Measurements from ENCODE around the gene CA7. TPM values are rescaled to one million over a fixed set of nuclear protein-coding genes. Genes with fewer than 3 reads are reported as not detected.
A peak's percentile ranks its signal among the peaks of the same experiment; 100 is the strongest.

CA7 gene
- not detected in 2 replicates for total RNA-seq

DNA sequence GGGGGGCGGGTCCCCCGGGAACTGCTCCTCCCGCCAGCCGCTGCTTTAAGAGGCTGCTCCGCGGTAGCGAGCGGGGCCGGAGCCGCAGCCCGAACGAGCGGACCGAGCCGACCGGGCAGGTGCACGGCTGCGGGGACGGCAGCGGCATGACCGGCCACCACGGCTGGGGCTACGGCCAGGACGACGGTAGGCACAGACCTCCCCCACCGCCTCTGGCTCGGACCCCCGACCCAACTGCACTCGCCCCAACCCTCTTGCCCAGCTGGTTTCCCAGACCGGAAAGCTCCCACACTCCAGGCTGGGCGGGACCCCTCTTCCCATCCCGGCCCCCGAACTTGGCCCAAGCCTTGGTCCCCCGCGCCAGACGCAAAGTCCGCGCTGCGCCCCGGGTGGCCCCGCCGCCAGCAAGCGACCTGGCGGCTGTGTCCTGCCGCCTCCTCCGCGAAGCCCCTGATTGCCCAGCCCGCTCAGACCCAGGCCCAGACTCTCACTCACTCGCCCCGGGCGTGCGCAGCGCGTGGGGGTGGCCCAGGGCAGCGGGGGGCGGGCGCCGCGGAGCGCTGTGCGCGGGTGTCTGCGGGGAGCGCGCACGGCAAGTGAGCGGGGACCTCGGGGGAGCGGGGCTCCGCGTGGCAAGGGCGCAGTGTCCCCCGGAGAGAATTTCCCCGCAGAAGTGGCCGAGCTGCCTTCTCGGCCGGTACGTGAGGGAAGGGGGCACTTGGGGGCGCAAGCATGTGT lies at the start of gene CA7:
Gene CA7, plus strand, starts transcription at position 73 of the 738 bp plus-strand sequence. Its CDS starts 74 bp downstream, at position 147.
- H3K4me3 ChIP-seq (ENCODE audit: low read depth, low read length): peak within 1 kb of the TSS; percentile 35
- peaks cover 35% of the 10 kb centered on the region for H3K27me3 ChIP-seq (ENCODE audit: control insufficient read depth, insufficient read depth, low read length)
- no peak for DNase-seq (ENCODE audit: low read depth)
- H3K36me3 ChIP-seq (ENCODE audit: control insufficient read depth, insufficient read depth, low read length): no peaks in the 10 kb centered on the region
- TF ChIP-seq, protein P1, sequence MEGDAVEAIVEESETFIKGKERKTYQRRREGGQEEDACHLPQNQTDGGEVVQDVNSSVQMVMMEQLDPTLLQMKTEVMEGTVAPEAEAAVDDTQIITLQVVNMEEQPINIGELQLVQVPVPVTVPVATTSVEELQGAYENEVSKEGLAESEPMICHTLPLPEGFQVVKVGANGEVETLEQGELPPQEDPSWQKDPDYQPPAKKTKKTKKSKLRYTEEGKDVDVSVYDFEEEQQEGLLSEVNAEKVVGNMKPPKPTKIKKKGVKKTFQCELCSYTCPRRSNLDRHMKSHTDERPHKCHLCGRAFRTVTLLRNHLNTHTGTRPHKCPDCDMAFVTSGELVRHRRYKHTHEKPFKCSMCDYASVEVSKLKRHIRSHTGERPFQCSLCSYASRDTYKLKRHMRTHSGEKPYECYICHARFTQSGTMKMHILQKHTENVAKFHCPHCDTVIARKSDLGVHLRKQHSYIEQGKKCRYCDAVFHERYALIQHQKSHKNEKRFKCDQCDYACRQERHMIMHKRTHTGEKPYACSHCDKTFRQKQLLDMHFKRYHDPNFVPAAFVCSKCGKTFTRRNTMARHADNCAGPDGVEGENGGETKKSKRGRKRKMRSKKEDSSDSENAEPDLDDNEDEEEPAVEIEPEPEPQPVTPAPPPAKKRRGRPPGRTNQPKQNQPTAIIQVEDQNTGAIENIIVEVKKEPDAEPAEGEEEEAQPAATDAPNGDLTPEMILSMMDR (IDR thresholded peaks at IDR 0.05; ENCODE audit: insufficient read depth, low read length, poor library complexity, severe bottlenecking): no peak

DNA sequence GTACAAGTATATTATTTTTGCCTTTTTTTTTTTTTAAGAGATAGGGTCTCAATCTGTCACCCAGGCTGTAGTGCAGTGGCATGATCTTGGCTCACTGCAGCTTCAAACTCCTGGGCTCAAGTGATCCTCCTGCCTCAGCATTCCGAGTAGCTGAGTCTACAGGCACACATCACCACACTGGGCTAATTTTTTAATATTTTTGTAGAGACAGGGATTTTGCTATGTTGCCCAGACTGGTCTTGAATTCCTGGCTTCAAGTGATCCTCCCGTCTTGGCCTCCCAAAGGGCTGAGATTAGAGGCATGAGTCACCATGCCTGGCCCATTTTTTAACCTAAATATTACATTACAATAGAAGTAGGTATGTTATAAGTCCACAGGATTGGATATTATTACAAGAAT lies 46.1 kb upstream of the CA7 start:
- Histone ChIP-seq H3K4me3 (ENCODE audit: low read depth, low read length) (no peak overlapping the region), H3K27me3 (ENCODE audit: control insufficient read depth, insufficient read depth, low read length) (no peaks in the 10 kb centered on the region), H3K36me3 (ENCODE audit: control insufficient read depth, insufficient read depth, low read length) (no peaks in the 10 kb centered on the region)
- TF ChIP-seq, protein P1 (IDR thresholded peaks at IDR 0.05; ENCODE audit: insufficient read depth, low read length, poor library complexity, severe bottlenecking): no peak
- no peak for DNase-seq (ENCODE audit: low read depth)

DNA sequence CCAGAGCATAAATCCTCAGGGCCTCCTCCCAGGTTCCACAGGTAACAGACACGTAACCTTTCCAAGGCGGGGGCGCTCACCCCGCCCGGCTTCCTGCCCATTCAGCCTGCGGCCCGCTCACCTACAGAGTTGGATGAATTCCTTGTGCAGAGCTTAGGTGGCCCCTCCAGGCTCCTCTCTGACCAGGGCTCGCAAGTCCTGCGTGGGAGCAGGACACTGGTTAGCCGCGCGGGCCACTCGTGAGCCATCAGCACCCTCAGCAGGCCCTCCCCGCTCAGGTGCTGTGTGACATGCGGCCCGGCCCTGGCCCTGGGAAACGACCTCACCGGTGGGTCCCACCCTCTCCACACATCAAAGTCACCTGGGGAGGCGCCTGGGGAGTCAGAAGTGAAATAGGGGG lies 43.4 kb upstream of the CA7 start:
- no peak for DNase-seq (ENCODE audit: low read depth)
- Histone ChIP-seq H3K36me3 (ENCODE audit: control insufficient read depth, insufficient read depth, low read length) (no peaks in the 10 kb centered on the region), H3K4me3 (ENCODE audit: low read depth, low read length) (no peak overlapping the region), H3K27me3 (ENCODE audit: control insufficient read depth, insufficient read depth, low read length) (no peaks in the 10 kb centered on the region)
- TF ChIP-seq, protein P1 (IDR thresholded peaks at IDR 0.05; ENCODE audit: insufficient read depth, low read length, poor library complexity, severe bottlenecking): no peak

DNA sequence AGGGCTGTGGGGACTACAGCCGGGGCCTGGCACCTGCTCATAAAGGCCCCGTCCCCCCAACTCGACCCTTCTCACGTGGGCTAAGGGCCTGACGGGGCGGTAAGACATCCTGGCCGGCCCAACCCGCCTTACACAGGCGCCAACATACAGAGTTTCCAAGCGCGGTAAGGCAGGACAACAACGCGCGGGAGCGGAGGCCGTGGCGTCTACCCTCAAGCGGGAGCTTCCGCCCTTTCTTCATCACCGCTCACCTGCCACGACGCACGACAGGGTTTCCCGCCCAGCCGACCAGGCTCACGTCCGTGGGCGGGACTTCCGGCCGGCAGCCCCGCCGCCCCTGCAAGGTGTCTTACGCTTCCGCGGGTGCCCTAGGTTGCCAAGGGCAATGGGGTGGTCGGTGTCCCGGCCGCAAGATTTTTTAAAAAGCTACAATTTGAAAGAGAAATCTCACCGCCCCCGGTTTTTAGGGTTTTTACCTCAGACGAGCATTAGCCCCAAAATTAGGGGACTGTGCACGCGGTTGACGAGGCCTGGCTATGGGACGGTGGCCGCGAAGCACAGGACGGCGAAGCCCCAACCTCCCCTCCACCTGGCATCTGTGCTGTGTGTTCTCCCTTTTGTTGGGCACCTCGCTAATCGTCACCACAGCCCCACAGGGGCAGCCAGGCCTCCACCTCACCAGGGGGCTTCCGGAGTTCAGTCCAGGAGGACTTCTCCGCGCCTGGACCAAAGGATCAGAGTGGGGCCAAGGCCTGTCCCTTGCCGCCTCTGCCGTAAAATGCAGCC lies 42.7 kb upstream of the CA7 start, which contains the start of gene TERB1:
Gene TERB1, minus strand, starts transcription at position 265 of the 786 bp plus-strand sequence. CDS start 4,786 bp downstream, outside the sequence.
- H3K36me3 ChIP-seq (ENCODE audit: control insufficient read depth, insufficient read depth, low read length): no peaks in the 10 kb centered on the region
- DNase-seq (ENCODE audit: low read depth): no peak
- no peaks in the 10 kb centered on the region for H3K27me3 ChIP-seq (ENCODE audit: control insufficient read depth, insufficient read depth, low read length)
- TF ChIP-seq, protein P1 (IDR thresholded peaks at IDR 0.05; ENCODE audit: insufficient read depth, low read length, poor library complexity, severe bottlenecking): no peak
- H3K4me3 ChIP-seq (ENCODE audit: low read depth, low read length): no peak within 1 kb of the TSS

DNA sequence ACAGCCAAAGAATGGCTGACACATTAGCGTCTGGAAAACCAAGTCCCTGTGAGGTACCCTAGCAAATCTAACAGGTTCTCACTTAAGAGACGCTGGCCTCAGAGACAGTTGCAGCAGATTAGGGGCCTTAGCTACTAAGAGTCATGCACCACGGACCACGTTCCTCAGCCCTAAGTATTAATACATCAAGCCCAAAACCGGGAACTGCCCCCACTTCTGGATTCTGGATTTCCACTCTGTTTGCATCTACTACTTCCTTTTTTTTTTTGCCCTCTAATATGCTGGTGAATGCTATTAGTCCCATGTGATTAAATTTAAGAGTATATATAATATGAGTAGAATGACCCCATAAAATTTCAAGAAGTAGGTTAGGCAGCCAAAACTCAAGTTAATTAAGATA lies 42.1 kb upstream of the CA7 start:
- no peaks in the 10 kb centered on the region for H3K36me3 ChIP-seq (ENCODE audit: control insufficient read depth, insufficient read depth, low read length)
- H3K4me3 ChIP-seq (ENCODE audit: low read depth, low read length): no peak overlapping the region
- DNase-seq (ENCODE audit: low read depth): no peak
- no peaks in the 10 kb centered on the region for H3K27me3 ChIP-seq (ENCODE audit: control insufficient read depth, insufficient read depth, low read length)
- TF ChIP-seq, protein P1 (IDR thresholded peaks at IDR 0.05; ENCODE audit: insufficient read depth, low read length, poor library complexity, severe bottlenecking): no peak
